ENCODE measurements around the gene FAM222A. TPM values are rescaled to one million over a fixed set of nuclear protein-coding genes. Genes with fewer than 3 reads are reported as not detected.

Gene FAM222A
- total RNA-seq, 1 experiment from 2014 or later: 12.8 TPM

- Histone ChIP-seq H3K9me3 (ENCODE audit: control insufficient read depth, insufficient read depth, low read depth, low read length) (no peaks in the 10 kb centered on the region), H3K27ac (ENCODE audit: low read length) (no peak overlapping the region), H3K27me3 (ENCODE audit: control insufficient read depth, insufficient read depth, low read length) (no peaks in the 10 kb centered on the region), H3K4me3 (ENCODE audit: low read depth in 2 of 2, low read length in 2 of 2) (no peak overlapping the region), H3K4me1 (ENCODE audit: control insufficient read depth, insufficient read depth, low read length) (no peaks in the 10 kb centered on the region; the same call in 1 of the 2 replicates), H3K36me3 (ENCODE audit: control insufficient read depth, insufficient read depth, low read length) (no peaks in the 10 kb centered on the region)
- DNase-seq (ENCODE audit: low read depth, low spot score): no peak
- no TSS peak for BruUV-seq (replicated peaks)
- POLR2A ChIA-PET: no interaction called here
- TF ChIP-seq SIN3A (IDR thresholded peaks at IDR 0.05; ENCODE audit: borderline replicate concordance, insufficient read depth, low read depth, low read length) (no peak), POLR2AphosphoS5 (IDR thresholded peaks at IDR 0.05; ENCODE audit: low read depth, low read length) (no peak), TCF7L2 (IDR thresholded peaks at IDR 0.05; ENCODE audit: low read depth, low read length) (no peak), CTCF (IDR thresholded peaks at IDR 0.05) (no peak), REST (IDR thresholded peaks at IDR 0.05; ENCODE audit: insufficient read depth in 1 of 2, low read depth in 2 of 2, low read length in 1 of 2) (no peak)
- no peak for ATAC-seq
- CTCF ChIA-PET: no interaction called here
- in situ Hi-C loops (cut with HindIII; ENCODE audit: low pct_unique_long_range_greater_than_20kb, low sequenced_read_pairs) (no loop called here), intact Hi-C loops (cut with micrococcal nuclease; ENCODE audit: unreplicated experiment) (no loop called here)
Observed at GRCh38 chr12:109689426-109689825, 24.2 kb upstream of the FAM222A start.

DNA sequence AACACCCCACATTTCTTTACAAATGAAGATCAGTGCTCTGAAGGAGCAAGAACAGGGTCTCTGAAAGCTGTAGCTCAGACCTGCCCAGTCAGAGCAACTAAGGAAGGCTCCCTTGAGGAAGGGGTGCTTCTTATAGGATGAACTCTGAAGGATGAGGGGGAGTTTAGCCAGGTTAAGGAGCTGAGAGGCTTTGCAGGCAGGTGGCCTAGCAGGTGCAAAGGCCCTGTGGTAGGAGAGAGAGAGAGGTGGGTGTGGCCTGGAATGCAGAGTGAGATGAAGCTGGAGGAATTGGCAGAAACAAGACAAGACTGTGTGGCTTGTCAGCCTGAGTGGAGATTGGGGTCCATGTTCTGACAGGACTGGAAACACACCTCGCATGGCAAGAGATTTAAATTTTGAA is 20.5 kb upstream of the FAM222A start:
- POLR2A ChIA-PET: interaction anchor here (0.7 kb wide), 1 partner anchor 142 kb away, joined by 3 read pairs; no protein-coding TSS in a partner anchor
- ATAC-seq (no peak), DNase-seq (ENCODE audit: low read depth, low spot score) (no peak)
- Histone ChIP-seq H3K9me3 (ENCODE audit: control insufficient read depth, insufficient read depth, low read depth, low read length) (no peaks in the 10 kb centered on the region), H3K4me3 (ENCODE audit: low read depth in 2 of 2, low read length in 2 of 2) (no peak overlapping the region), H3K36me3 (ENCODE audit: control insufficient read depth, insufficient read depth, low read length) (no peaks in the 10 kb centered on the region), H3K27ac (ENCODE audit: low read length) (no peak overlapping the region), H3K4me1 (ENCODE audit: control insufficient read depth, insufficient read depth, low read length) (peaks cover 13% of the 10 kb centered on the region), H3K27me3 (ENCODE audit: control insufficient read depth, insufficient read depth, low read length) (no peaks in the 10 kb centered on the region)
- BruUV-seq (replicated peaks): no TSS peak
- intact Hi-C loops (cut with micrococcal nuclease; ENCODE audit: unreplicated experiment): no loop called here
- CTCF ChIA-PET: no interaction called here
- in situ Hi-C loops (cut with HindIII; ENCODE audit: low pct_unique_long_range_greater_than_20kb, low sequenced_read_pairs): no loop called here
- no peak for TF ChIP-seq POLR2AphosphoS5 (IDR thresholded peaks at IDR 0.05; ENCODE audit: low read depth, low read length)

DNA sequence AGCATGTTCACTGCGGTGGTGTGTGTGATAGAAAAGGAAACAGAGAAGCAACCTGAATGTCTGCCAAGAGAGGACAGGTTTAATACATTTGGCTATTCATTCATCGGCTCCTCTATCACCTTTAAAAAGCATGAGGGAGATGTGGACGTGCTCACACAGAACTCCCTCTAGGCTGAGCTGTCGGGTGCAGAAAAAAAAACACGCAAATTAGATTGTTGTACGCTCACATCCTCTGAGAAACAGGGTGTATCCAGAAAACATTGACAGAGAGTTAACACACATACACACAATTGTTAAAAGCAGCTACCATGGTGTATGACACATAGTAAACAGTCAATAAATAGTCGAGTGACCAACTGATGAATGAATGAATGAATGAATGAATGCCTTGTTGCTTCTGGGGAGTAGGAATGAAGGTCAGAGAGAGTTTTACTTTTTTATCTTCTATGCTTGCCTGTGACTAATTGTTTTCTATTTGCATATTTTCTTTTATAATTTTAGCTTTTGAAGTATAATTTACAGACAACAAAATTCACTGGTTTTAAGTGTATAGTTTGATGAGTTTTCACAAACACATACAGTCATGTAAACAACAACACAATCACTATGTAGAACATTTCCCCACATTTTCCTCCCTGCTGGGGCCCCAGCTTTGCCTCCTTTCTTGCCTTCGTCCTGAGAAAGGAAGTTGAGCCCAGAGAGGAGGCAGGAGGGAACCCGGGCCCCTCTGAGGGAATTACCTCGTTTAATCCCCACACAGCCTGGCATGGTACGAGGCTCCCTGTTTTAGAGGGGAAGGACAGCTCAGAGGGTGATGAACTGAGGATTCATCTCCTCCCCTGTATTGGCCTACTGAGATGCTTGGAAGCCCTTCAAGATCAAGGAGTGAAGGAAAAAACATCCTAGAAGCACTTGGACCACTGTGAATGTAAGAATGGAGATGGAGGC is 19.7 kb upstream of the FAM222A start:
- Histone ChIP-seq H3K27me3 (ENCODE audit: control insufficient read depth, insufficient read depth, low read length) (no peaks in the 10 kb centered on the region), H3K27ac (ENCODE audit: low read length) (no peak overlapping the region), H3K9me3 (ENCODE audit: control insufficient read depth, insufficient read depth, low read depth, low read length) (no peaks in the 10 kb centered on the region), H3K4me1 (ENCODE audit: control insufficient read depth, insufficient read depth, low read length) (peaks cover 13% of the 10 kb centered on the region), H3K36me3 (ENCODE audit: control insufficient read depth, insufficient read depth, low read length) (no peaks in the 10 kb centered on the region), H3K4me3 (ENCODE audit: low read depth in 2 of 2, low read length in 2 of 2) (no peak overlapping the region)
- no TSS peak for BruUV-seq (replicated peaks)
- ChIA-PET POLR2A (interaction anchor here (0.7 kb wide), 1 partner anchor 142 kb away, joined by 3 read pairs; no protein-coding TSS in a partner anchor), CTCF (interaction anchor here (0.6 kb wide), 1 partner anchor 92 kb away, joined by 7 read pairs; no protein-coding TSS in a partner anchor)
- in situ Hi-C loops (cut with HindIII; ENCODE audit: low pct_unique_long_range_greater_than_20kb, low sequenced_read_pairs) (no loop called here), intact Hi-C loops (cut with micrococcal nuclease; ENCODE audit: unreplicated experiment) (no loop called here)
- TF ChIP-seq POLR2AphosphoS5 (IDR thresholded peaks at IDR 0.05; ENCODE audit: low read depth, low read length) (no peak), TCF7L2 (IDR thresholded peaks at IDR 0.05; ENCODE audit: low read depth, low read length) (no peak), CTCF (IDR thresholded peaks at IDR 0.05) (no peak), REST (IDR thresholded peaks at IDR 0.05; ENCODE audit: insufficient read depth in 1 of 2, low read depth in 2 of 2, low read length in 1 of 2) (no peak), SIN3A (IDR thresholded peaks at IDR 0.05; ENCODE audit: borderline replicate concordance, insufficient read depth, low read depth, low read length) (no peak)
- ATAC-seq: no peak
- no peak for DNase-seq (ENCODE audit: low read depth, low spot score)
